Activated CD4-positive, CD25-positive, alpha-beta regulatory T cell treated with anti-CD3 and anti-CD28 coated beads, Interleukin-2, amount 50 U/mL, for 24 hours (primary cell): Measurements from ENCODE around the gene GBP7.
"Not testable (repeated sequence)": the region's sequence is repeated elsewhere in the genome, so short reads cannot be mapped to it uniquely, and the experiment has no call there.

Experiments
- ATAC-seq, 2 donors: fragments of 150-1000 bp; cut with Tn5 transposase; one replicate each; pipeline ENCODE4 v1.10.0; 2021; ENCODE audit warnings: mild to moderate bottlenecking in 1 of 2, moderate library complexity in 1 of 2

Gene GBP7

DNA sequence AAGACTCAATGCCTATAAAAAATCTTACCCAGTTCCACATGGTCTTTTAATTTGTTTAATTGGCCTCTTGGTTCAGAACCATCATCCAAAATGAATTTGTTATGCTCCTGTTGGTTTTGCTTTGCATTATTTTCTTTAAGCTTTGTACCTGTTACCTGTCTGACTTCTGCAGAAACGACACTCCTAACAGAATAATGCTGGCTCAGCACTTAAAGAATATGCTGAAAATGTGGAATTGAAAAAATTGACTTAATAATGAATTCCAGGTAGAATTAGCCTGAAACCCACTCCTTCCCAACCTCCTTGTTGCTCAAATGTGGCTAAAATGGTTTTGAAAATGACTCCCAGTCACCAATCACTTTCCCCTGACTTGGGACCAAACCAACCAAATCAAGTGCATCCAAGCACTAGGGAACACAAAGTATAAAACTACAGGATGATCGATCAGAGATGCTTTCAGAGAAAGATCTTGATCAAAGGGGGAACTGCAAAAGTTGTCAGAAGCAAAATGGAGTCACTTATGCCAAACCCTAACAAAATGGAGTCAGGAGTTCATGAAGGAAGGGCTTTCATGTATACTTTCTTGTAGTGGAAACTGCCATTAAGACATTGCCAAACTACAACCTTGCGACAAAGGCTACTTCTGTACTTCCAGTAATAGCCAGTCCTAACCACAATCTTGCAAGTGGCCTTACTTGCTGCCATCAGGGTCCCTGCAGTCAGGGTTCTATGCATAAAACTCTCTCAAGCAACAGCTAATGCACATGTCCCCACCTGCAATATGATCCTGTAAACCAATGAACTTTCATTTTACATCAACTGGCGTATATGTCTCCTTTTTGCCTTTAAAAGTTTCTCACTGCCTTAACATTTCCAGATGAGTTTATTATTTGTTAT, 5.4 kb downstream of the GBP7 start:
- ATAC-seq, result no peak

GRCh38 chr1:89169166-89169565, 6.6 kb downstream of the GBP7 start:
- ATAC-seq, result no peak

DNA sequence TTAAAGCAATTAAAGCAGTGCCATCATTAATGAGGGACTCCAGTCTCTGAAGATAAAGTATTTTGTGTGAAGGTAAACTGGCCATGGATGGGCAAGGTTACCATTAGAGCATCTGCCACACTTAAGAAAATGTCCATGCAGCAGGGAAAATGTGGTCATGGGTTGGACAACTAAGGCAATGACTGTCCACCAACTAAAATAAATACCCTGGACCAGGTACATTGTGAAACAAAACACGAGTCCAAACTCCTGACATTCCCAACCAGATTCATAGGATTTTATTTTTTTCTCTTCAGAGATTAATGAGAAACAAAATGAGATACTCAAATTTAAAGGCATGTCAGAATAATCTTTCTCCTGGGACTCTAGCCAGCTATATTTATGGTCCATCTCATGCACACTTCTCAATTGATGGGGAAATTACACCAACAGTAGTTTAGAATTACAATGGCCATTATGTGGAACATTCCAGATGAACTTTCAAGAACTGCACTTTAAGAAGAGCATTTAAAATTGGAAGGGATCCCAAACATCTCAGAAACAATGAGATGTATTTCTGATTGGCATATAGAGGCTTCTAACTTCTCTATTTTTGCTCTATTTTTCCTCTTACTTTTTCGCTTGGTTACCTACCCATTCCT, 8.1 kb downstream of the GBP7 start:
- ATAC-seq, result no peak

DNA sequence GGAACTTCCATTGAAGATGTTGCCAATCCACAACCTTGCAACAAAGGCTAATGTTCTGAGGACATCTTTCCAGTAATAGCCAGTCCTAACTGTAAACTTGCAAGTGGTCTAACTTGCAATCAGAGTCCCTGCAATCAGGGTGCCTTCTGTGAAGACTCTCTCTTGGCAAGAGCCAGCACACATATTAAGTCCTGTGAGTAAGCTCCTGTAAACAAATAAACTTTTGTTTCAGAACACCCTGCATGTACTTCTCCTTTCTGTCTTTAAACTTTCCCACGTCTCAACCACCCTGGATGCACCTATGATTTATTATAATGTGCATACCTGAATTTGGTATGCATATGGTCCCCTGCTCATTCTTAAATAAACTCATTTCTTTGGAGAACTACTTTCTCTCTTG, 9.1 kb downstream of the GBP7 start:
- ATAC-seq, result no peak

DNA sequence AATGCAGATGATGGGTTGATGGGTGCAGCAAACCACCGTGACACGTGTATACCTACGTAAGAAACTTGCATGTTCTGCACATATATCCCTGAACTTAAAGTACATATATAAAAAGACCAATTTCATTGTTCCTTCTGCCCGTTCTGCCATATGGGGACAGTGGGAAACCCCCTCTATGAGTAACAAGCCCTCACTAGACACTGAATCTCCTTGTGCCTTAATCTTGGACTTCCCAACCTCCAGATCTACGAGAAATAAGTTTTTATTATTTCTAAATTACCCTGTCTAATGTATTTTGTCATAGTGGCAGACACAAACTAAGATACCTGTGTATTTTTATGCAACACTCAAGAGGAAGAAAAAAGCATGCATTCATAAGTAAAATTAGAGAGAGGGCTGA, 10.0 kb downstream of the GBP7 start:
- ATAC-seq, result no peak

GRCh38 chr1:89151047-89151446, 24.8 kb downstream of the GBP7 start:
- ATAC-seq, result no peak

- no peak for ATAC-seq
These were observed 25.8 kb downstream of the GBP7 start for GRCh38 chr1:89149976-89150375.

DNA sequence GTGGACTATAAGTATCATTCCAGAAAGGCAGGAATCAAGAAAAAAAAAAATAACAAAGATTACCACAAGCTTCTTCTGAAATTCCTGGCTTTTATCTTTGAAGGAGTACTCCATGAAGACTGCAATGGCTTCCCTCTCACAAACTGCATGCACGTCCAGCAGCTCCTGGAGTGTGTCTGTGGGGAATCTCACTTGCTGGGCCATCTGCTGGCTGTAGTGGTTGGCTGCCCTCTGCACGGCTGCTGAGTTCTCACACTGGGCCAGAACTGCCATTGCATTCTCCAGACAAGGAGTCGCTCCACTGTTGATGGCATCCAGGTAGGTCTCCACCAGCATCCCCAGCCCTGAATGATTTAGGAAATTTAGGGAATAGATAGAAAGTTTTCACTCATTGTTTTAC, 26.6 kb downstream of the GBP7 start:
- no peak for ATAC-seq

- no peak for ATAC-seq
These were observed 27.8 kb downstream of the GBP7 start for GRCh38 chr1:89147678-89148658.

DNA sequence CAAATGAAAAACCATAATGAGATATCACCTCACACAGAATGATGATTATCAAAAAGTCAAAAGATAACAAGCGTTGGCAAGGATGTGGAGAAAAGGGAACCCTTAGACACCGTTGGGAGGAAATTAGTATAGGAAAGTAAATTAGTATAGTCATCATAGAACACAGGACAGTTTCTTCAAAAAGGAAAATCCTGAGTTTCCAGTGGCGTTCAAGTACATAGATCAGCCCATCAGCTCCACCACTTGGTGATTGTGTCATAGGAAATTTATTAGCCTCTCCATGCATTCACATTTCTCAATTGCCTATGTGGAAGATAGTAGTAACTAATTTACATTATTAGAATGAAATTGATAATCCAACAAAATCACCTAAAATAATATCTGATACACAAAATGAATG, 29.1 kb downstream of the GBP7 start:
- ATAC-seq, result no peak

DNA sequence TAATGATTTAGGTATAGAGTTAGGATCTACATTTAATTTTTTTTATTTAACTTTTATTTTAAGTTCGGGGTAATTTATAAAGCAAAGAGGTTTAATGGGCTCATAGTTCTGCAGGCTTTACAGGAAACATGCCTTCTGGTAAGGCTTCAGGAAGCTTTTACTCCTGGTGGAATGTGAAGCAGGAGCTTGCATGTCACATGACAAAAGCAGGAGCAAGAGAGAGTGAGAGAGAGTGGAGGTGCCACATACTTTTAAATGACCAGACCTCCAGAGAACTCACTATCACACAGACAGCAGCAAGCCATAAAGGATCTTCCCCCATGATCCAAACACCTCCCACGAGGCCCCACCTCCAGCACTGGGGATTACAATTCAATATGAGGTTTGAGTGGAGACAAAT, 32.3 kb downstream of the GBP7 start:
- ATAC-seq, result no peak

DNA sequence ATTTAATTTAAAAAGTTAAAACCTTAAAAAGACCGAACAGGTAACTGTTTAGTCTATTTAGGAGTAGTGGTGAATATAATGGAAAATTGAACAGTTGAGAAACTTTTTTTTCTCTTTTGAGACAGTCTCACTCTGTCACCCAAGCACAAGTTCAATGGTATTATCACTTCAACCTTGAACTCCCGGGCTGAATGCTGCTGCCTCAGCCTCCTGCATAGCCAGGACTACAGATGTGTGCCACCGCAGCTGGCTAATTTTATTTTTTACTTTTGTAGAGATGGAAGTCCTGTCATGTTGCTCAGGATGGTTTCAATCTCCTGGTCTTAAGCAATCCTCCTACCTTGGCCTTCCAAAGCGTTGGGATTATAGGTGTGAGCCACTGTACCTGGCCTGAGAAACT, 33.6 kb downstream of the GBP7 start:
- ATAC-seq, result no peak

DNA sequence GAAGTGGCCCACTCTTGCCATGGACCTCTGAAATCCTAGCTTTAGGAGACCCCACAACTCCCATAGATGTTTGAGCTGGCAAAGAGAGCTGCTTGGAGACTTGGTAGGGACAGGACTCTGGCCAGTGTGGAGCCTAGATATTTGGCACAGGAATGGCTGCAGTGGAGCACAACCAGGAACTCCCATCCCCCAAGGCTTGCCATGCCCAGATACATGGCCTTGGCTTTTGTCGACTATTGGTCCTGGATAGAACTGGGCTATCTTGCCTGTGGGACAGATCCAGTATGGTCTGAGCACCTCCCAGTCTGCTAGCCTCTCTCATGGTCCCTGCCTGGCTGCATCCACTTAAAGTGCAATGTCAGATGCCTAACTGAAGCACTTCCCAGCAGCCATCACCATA, 42.1 kb downstream of the GBP7 start:
- no peak for ATAC-seq

GRCh38 chr1:89130716-89131115, 45.1 kb downstream of the GBP7 start:
- no peak for ATAC-seq

GRCh38 chr1:89129911-89130310, 45.9 kb downstream of the GBP7 start:
- no peak for ATAC-seq

GRCh38 chr1:89128003-89128458, 47.8 kb downstream of the GBP7 start:
- ATAC-seq, result not testable (repeated sequence)

DNA sequence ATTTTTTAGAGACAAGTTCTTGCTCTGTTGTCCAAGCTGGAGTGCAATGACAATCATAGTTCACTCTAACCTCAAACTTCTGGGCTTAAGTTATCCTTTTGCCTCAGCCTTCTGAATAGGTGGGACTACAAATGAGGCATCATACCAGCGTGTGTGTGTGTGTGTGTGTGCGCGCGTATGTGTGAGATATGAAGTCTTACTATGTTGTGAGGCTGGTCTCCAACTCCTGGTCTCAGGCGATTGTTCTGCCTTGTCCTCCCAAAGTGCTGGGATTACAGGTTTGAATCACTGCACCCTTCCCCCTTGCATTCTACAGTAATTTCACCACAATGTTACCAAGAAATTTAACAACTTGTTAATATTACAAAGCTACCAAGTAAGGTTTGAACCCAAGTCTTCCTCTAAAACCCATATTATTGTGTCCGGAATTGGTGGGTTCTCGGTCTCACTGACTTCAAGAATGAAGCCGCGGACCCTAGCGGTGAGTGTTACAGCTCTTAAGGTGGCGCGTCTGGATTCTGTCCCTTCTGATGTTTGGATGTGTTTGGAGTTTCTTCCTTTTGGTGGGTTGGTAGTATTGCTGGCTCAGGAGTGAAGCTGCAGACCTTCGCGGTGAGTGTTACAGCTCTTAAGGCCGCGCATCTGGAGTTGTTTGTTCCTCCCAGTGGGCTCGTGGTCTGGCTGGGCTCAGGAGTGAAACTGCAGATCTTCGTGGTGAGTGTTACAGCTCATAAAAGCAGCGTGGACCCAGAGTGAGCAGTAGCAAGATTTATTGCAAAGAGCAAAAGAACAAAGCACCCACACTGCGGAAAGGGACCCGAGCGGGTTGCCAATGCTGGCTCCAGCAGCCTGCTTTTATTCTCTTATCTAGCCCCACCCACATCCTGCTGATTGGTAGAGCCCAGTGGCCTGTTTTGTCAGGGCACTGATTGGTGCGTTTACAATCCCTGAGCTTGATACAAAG, 48.9 kb downstream of the GBP7 start:
- ATAC-seq, result peak; percentile 31 to 39

- peak; percentile 79 to 84 for ATAC-seq
These were observed 49.8 kb downstream of the GBP7 start, which contains the start of gene GBP2 for GRCh38 chr1:89125913-89126580. TSS of gene GBP2 (minus strand) at chr1:89126114. CDS start at chr1:89121966, 4,148 bp downstream.

DNA sequence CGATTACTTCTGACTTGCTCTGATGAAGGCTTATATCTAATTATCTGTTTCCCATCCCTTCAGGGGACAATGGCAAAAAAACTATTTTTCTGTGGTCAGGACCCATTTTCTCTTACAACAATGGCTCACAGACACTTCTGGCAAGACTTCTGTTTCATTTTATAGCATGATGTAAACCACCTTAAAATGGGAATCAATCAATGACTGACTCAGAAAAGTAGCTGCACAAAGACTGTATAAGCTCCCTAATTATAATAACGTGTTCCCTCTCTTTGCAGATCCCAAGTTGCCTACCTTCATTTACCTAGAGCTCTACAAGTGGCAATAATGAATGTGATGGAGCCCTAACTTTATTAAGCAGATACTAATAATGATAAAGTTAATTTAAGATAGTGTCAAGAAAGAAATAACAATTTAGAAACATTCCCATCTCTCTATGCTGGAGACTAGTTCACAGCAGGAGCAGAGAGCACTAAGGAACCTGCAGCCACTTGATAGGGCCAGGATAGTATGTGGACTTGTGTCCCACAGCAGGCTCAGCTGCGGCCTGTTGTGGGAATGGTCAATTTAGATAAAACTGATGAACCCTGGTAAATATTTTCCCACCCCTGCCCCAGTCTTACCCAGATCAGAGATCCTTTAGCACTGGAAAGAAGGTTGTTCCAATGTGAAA, 50.4 kb downstream of the GBP7 start:
- ATAC-seq, result peak; percentile 12 to 19

DNA sequence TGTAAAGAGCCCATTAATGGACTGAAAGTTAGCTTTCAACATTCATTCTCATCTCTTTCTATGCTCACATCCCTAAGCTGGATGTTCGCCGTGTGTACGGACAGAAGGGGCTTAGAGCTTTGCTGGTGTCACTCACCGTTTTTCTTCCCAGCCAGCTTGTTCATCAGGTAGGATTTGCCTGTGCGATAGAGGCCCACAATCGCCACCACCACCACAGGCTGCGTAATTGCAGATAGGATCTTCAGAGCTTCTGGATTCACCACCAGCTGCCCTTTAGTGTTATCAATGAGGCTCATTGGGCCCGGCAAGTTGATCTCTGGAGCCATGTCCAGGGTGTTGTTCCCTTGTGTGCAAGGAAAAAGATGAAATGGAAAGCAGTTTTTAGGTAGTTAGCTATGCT, 54.2 kb downstream of the GBP7 start:
- ATAC-seq, result no peak
